Measurements from ENCODE around the gene DEPDC1.
A peak's percentile ranks its signal among the peaks of the same experiment; 100 is the strongest.
"Not testable (repeated sequence)": the region's sequence is repeated elsewhere in the genome, so short reads cannot be mapped to it uniquely, and the experiment has no call there.

The DEPDC1 gene, protein sequence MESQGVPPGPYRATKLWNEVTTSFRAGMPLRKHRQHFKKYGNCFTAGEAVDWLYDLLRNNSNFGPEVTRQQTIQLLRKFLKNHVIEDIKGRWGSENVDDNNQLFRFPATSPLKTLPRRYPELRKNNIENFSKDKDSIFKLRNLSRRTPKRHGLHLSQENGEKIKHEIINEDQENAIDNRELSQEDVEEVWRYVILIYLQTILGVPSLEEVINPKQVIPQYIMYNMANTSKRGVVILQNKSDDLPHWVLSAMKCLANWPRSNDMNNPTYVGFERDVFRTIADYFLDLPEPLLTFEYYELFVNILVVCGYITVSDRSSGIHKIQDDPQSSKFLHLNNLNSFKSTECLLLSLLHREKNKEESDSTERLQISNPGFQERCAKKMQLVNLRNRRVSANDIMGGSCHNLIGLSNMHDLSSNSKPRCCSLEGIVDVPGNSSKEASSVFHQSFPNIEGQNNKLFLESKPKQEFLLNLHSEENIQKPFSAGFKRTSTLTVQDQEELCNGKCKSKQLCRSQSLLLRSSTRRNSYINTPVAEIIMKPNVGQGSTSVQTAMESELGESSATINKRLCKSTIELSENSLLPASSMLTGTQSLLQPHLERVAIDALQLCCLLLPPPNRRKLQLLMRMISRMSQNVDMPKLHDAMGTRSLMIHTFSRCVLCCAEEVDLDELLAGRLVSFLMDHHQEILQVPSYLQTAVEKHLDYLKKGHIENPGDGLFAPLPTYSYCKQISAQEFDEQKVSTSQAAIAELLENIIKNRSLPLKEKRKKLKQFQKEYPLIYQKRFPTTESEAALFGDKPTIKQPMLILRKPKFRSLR

DNA sequence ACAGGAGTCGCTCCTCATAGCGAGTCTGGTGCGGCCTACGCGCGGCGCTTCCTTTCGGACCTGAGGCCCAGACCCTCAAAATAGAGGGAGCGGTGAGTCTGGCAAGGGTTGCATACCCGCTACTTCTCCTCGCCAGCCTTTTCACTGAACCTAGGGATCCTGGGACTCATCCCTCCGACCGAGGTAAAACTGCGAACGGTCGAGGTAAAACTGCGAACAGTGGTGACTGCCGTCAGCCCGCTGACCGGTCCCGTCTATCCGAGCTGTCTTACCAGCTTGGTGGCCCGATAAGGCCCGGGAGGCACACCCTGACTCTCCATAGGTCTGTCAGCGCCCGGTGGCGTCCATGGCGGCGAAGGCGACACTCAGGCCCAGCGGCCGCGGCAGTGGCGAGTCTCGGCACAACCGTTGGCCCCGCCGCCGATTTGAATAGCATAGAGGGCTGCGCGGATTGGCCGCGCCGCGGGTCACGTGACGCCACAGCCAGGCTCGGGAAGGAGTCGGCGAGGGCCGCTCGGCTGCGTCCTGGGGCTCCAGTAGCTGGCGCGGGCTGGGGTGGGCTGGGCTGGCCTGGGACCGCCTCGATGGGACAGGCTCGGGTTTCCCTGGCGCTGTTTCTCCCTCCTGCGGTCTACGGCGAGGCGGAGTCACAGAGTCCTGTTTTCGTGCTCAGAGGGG, at the start of gene DEPDC1:
DEPDC1 (minus strand) TSS at position 403 of the 678 bp plus-strand sequence; CDS start at position 320, 83 bp downstream.
- DNase-seq (ENCODE audit: low spot score) = peak; percentile 83

GRCh38 chr1:68544651-68545050, 47.8 kb upstream of the DEPDC1 start:
- DNase-seq (ENCODE audit: low spot score) = no peak

DNA sequence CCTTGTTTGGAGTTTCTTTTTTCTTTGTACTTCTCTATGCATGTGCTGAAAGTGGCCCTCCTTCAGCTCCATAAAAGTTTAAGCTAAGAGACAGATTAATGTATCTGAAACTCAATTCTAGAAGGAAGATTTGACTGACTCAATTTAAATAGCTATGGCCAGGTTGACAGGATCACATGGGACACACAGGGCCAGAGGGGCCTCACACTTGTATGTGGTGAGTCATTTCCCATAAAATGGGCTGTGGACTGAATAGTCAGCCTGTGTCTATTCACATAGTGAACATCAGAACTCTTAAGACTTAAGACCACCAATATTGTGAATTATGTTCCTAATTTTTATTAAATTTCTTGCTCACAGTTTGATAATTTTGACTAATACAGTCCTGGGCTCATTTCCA, 45.7 kb upstream of the DEPDC1 start:
- peak; percentile 70 for DNase-seq (ENCODE audit: low spot score)

GRCh38 chr1:68538941-68539340, 42.1 kb upstream of the DEPDC1 start:
- no peak for DNase-seq (ENCODE audit: low spot score)

- DNase-seq (ENCODE audit: low spot score) = no peak
Observed at GRCh38 chr1:68528243-68528642, 31.4 kb upstream of the DEPDC1 start.

- no peak for DNase-seq (ENCODE audit: low spot score)
Observed at GRCh38 chr1:68525781-68526180, 28.9 kb upstream of the DEPDC1 start.

DNA sequence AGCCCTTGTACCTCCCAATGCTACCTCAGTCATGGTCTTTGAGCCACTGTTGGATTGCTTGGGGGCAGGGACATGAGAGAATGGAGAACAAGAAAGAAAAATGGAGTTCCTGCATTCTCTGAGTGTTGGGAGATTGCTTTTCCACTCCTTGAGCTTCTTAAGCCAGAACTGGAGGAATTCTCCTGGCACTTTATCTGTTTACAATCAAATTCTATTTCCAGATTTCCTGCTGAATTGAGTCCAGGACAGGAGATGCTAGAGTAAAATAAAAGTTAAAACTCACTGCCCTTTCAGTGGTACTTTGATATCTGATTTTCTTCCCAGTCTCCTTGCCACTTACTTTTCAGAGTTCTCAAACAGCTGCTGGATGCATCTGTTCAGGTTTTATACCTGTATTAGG, 24.4 kb upstream of the DEPDC1 start:
- no peak for DNase-seq (ENCODE audit: low spot score)

- DNase-seq (ENCODE audit: low spot score) = no peak
Observed at GRCh38 chr1:68516066-68516465, 19.2 kb upstream of the DEPDC1 start.

DNA sequence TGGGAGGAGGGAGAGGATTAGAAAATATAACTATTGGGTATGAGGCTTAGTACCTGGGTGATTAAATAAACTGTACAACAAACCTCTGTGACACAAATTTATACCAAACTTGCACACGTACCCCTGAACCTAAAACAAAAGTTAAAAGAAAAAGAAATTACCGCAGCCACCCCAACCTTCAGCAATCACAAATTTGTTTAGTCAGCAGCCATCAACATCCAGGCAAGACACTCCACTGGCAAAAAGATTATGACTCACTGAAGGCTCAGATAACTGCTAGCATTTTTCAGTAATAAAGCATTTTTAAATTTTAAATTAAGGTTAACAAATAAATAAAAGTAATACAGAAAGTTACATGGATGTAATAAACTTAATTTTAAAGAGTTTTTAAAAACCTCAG, 14.4 kb upstream of the DEPDC1 start:
- no peak for DNase-seq (ENCODE audit: low spot score)

GRCh38 chr1:68506386-68506785, 9.5 kb upstream of the DEPDC1 start:
- DNase-seq (ENCODE audit: low spot score) = no peak

GRCh38 chr1:68503085-68503484, 6.2 kb upstream of the DEPDC1 start:
- DNase-seq (ENCODE audit: low spot score) = no peak

GRCh38 chr1:68497358-68497698, 446 bp upstream of the DEPDC1 start:
- DNase-seq (ENCODE audit: low spot score) = no peak

DNA sequence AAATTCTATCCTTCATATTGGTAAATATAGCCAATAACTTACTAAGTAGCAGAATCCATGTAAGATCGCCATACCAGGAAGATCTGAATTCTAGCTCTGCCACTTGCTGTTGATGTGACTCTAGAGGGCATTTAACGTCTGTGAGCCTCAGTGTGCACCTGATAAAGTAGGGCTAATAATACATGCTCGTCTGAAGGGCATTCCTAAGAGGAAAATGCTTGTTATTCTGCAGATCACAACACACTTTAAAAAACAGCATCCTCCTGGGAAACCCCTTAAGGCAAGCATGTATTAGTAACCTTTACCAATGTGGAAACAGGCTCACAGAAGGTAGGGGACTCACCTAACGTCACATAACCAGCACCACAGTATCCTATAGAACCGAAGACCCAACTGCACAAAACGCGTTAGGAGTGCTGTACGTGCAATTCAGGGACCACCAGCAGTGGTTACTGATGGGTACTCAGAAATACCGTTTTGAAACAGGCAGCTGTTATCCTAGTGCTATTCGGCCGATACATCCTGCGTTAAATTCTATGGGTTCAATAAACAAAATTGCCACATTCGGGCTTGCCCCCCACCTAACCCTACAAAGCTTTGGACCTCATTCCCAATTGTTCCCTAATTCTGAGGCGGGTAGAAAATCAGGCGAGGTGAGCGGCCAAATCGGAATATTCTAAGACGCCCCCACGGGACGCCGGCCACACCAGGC, 758 bp downstream of the DEPDC1 start:
- DNase-seq (ENCODE audit: low spot score) = no peak

DNA sequence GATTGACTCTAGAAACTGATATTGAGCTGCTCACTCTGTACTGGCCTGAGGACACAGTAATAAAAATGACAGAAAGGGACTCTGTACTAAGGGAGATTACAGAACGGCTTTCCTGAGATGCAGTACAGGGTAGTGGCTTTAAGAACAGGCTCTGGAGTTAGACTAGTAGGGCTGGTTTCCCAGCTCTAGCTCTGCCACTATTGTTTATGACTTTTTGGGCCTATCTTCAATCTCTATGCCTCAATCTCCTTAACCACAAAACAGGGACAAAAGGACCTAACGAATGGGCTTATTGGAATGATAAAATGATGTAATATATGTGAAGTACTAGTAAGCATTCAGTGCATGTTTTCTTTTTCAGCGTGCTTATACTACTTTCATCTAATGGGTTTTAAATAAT, 1.4 kb downstream of the DEPDC1 start:
- no peak for DNase-seq (ENCODE audit: low spot score)

- no peak for DNase-seq (ENCODE audit: low spot score)
Observed at GRCh38 chr1:68493193-68493592, 3.7 kb downstream of the DEPDC1 start.

- DNase-seq (ENCODE audit: low spot score) = not testable (repeated sequence)
Observed at GRCh38 chr1:68492255-68492654, 4.6 kb downstream of the DEPDC1 start.

- no peak for DNase-seq (ENCODE audit: low spot score)
Observed at GRCh38 chr1:68490046-68490651, 6.7 kb downstream of the DEPDC1 start.

- no peak for DNase-seq (ENCODE audit: low spot score)
Observed at GRCh38 chr1:68485431-68486022, 11.4 kb downstream of the DEPDC1 start.

GRCh38 chr1:68484618-68485017, 12.3 kb downstream of the DEPDC1 start:
- DNase-seq (ENCODE audit: low spot score) = no peak

DNA sequence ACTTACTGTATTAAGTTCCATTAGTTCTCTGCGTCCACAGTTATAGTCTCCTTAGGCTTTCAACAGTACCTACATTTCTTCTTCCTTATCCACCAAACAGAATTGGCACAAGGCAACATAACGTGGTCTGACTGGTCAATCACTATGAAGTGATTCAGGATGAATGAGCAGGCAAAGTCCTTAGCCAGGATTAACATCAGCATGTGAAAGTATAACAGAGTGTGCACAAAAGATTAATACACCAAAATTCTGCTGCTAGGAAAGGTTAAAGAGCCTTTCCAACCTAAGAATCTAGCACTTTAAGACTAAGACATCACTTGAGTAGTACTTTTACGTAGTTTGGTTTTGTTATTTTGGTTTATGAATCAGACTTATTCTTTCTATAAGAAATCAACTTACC, 15.8 kb downstream of the DEPDC1 start:
- no peak for DNase-seq (ENCODE audit: low spot score)

DNA sequence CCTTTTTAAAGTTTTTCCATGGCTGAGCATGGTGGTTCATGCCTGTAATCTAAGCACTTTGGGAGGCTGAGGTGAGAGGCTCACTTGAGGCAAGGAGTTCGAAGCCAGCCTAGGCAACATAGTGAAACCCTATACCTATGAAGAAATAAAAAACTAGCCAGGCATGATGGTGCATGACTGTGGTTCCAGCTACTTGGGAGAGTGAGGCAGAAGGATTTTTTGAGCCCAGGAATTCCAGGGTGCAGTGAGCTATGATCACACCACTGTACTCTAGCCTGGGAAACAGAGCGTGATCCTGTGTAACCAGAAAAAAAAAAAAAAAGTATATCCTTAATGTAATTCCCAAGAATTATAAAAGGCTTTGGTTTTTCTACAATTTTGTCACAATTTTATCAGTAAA, 17.4 kb downstream of the DEPDC1 start:
- no peak for DNase-seq (ENCODE audit: low spot score)
